PC-3 (cell line): ENCODE data around the gene ANGPTL4. TPM values are rescaled to one million over a fixed set of nuclear protein-coding genes. Genes with fewer than 3 reads are reported as not detected.
"Not testable (repeated sequence)": the region's sequence is repeated elsewhere in the genome, so short reads cannot be mapped to it uniquely, and the experiment has no call there.

ENCODE experiments used
- ATAC-seq: fragments of 200-7000 bp; cut with Tn5 transposase; 2 replicates; pipeline ENCODE4 v1.9.1; 2020; ENCODE audit warnings: mild to moderate bottlenecking, moderate library complexity
- BruUV-seq: library from RNA; stranded (reverse); fragments of 400-500 nt; replicated peaks from 2 replicates; lab custom pipeline; 2021; lab: Mats Ljungman, UMichigan
- CTCF ChIA-PET: fragments of 300-600 bp; sonication (Branson Sonifier 250); formaldehyde crosslinking; loops from one replicate; lab custom pipeline; 2022; ENCODE audit warnings: antibody characterized with exemption; lab: Charles Lee
- POLR2A ChIA-PET: fragments of 300-600 bp; sonication (Branson Sonifier 250); formaldehyde crosslinking; loops from one replicate; lab custom pipeline; 2022; ENCODE audit warnings: antibody characterized with exemption; ENCODE audit not compliant: unreplicated experiment; lab: Charles Lee
- DNase-seq: peaks from one replicate; pipeline ENCODE4 v3.0.0-alpha.2; 2015
- H2AFZ ChIP-seq: fragments of 300-600 bp; sonication (generic); 2 replicates; pipeline ENCODE4 v1.6.0; 2016; ENCODE audit warnings: antibody characterized with exemption, low read length
- H3F3A ChIP-seq: fragments of 300-600 bp; sonication (generic); one replicate; pipeline ENCODE4 v1.6.0; 2017; ENCODE audit warnings: antibody characterized with exemption, low read length, control low read depth, mild to moderate bottlenecking; ENCODE audit not compliant: unreplicated experiment
- H3K27ac ChIP-seq: fragments of 300-600 bp; sonication (generic); 2 replicates; pipeline ENCODE4 v1.5.1; 2016; ENCODE audit warnings: mild to moderate bottlenecking, low read length
- H3K27me3 ChIP-seq: fragments of 300-600 bp; sonication (generic); 2 replicates; pipeline ENCODE4 v1.6.1; 2016; ENCODE audit warnings: low read length, mixed read lengths
- H3K36me3 ChIP-seq: fragments of 300-600 bp; sonication (generic); 2 replicates; pipeline ENCODE4 v1.6.1; 2016; ENCODE audit warnings: low read depth, mixed run types, low read length, mixed read lengths
- H3K4me1 ChIP-seq: fragments of 300-600 bp; sonication (generic); 2 replicates; pipeline ENCODE4 v1.5.1; 2016; ENCODE audit warnings: low read length; ENCODE audit not compliant: insufficient read depth
- H3K4me2 ChIP-seq: fragments of 300-600 bp; sonication (generic); 2 replicates; pipeline ENCODE4 v1.6.0; 2016; ENCODE audit warnings: low read length
- H3K4me3 ChIP-seq: fragments of 300-600 bp; sonication (generic); 2 replicates; pipeline ENCODE4 v1.5.1; 2016; ENCODE audit warnings: mild to moderate bottlenecking, low read length, mixed read lengths
- H3K79me2 ChIP-seq: fragments of 300-600 bp; sonication (generic); 2 replicates; pipeline ENCODE4 v1.6.1; 2017; ENCODE audit warnings: low read length, mixed read lengths
- H3K9ac ChIP-seq: fragments of 300-600 bp; sonication (generic); 2 replicates; pipeline ENCODE4 v1.6.0; 2016; ENCODE audit warnings: mild to moderate bottlenecking, low read length
- H3K9me2 ChIP-seq: fragments of 300-600 bp; sonication (generic); replicated peaks from 2 replicates; pipeline ENCODE4 v1.6.1; 2016; ENCODE audit warnings: mixed run types, low read length, mixed read lengths
- H3K9me3 ChIP-seq: fragments of 300-600 bp; sonication (generic); 2 replicates; pipeline ENCODE4 v1.6.1; 2016; ENCODE audit warnings: low read length, mixed read lengths
- H4K20me1 ChIP-seq: fragments of 300-600 bp; sonication (generic); 2 replicates; pipeline ENCODE4 v1.6.1; 2016; ENCODE audit warnings: low read length, mixed read lengths
- EZH2 ChIP-seq: fragments of 300-600 bp; sonication (generic); IDR thresholded peaks from one replicate; pipeline ENCODE4 v1.6.1; 2017; ENCODE audit warnings: antibody characterized with exemption, mild to moderate bottlenecking, low read length; ENCODE audit not compliant: unreplicated experiment
- EZH2phosphoT487 ChIP-seq: fragments of 300-600 bp; sonication (generic); IDR thresholded peaks from 2 replicates; pipeline ENCODE4 v1.6.1; 2018; ENCODE audit warnings: mild to moderate bottlenecking, antibody characterized with exemption, low read length, borderline replicate concordance
- intact Hi-C: fragments of 100-400 bp; cut with micrococcal nuclease; formaldehyde crosslinking; loops from 2 replicates; pipeline ENCODE4 v1.9.0; 2023
- total RNA-seq: library from RNA; depleted of rRNA; stranded (reverse); fragments of >200 nt; gene quantifications from 2 replicates; pipeline ENCODE4 v1.2.3, GENCODE V29; 2014
- TF ChIP-seq, protein P1 (sequence below): fragments of 300-600 bp; sonication (generic); conservative IDR thresholded peaks from 2 replicates; pipeline ENCODE4 v1.5.1; 2017; ENCODE audit warnings: antibody characterized with exemption, low read depth, mild to moderate bottlenecking, low read length

ANGPTL4 gene
- total RNA-seq, 1 experiment from 2014 or later, result 6.7 TPM

DNA sequence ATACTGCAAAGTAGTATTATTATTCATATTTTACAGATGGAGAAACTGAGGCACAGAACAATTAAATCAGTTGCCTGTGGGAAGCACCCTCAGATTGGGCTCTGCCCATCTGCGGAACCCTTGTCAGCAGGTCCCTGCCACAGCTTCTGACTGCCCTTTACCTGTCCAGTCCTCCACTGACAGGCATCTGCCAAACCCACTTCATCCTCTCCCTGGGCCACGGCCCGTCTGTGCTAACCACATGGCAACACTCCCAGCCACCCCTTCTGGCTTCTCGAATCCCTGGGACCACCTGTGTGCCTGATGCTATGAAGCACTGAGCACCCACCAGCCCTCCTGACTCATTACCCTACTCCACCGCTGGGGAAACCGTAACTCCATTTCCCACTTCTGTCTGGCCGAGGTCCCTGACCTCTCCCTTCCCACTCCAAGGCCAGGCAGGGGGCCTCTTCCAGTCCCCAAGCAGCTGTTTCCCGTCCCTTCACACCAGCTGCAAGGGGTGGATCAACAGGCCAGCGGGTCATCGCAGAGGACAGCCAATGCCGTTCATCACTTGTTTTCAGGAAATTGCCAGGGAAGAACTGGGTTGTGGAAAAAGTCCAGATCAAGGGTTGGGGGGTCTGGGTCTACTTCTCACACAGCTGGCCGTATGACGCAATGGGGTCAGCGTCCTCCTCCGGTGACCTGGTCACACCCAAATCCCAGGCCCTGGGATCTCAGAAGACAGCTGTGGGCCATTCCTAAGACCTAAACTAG lies 23.4 kb upstream of the ANGPTL4 start:
- Histone ChIP-seq H3K9me2 (no peaks in the 10 kb centered on the region), H3K4me3 (no peak overlapping the region), H3K9ac (no peak overlapping the region), H3K4me1 (0 out of 2 replicates have a peak, but pooled peaks cover 4% of the 10 kb centered on the region), H3K27ac (no peak overlapping the region), H3K79me2 (no peaks in the 10 kb centered on the region), H4K20me1 (no peaks in the 10 kb centered on the region), H3K4me2 (no peak overlapping the region), H3K9me3 (no peaks in the 10 kb centered on the region), H3K27me3 (peaks cover 3% of the 10 kb centered on the region; the same call in 1 of the 2 replicates), H3F3A (no peaks in the 10 kb centered on the region), H2AFZ (no peak overlapping the region), H3K36me3 (no peaks in the 10 kb centered on the region)
- ChIA-PET CTCF (no interaction called here), POLR2A (interaction anchor here (0.6 to 0.7 kb wide), 2 partner anchors 19 to 72 kb away, joined by 3 to 14 read pairs; partner anchors contain the start of gene RPS28)
- TF ChIP-seq EZH2 (no peak), EZH2phosphoT487 (no peak)
- TF ChIP-seq, protein P1, sequence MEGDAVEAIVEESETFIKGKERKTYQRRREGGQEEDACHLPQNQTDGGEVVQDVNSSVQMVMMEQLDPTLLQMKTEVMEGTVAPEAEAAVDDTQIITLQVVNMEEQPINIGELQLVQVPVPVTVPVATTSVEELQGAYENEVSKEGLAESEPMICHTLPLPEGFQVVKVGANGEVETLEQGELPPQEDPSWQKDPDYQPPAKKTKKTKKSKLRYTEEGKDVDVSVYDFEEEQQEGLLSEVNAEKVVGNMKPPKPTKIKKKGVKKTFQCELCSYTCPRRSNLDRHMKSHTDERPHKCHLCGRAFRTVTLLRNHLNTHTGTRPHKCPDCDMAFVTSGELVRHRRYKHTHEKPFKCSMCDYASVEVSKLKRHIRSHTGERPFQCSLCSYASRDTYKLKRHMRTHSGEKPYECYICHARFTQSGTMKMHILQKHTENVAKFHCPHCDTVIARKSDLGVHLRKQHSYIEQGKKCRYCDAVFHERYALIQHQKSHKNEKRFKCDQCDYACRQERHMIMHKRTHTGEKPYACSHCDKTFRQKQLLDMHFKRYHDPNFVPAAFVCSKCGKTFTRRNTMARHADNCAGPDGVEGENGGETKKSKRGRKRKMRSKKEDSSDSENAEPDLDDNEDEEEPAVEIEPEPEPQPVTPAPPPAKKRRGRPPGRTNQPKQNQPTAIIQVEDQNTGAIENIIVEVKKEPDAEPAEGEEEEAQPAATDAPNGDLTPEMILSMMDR, result no peak
- DNase-seq, result no peak
- ATAC-seq, result no peak
- intact Hi-C loops, result no loop called here
- no TSS peak for BruUV-seq

DNA sequence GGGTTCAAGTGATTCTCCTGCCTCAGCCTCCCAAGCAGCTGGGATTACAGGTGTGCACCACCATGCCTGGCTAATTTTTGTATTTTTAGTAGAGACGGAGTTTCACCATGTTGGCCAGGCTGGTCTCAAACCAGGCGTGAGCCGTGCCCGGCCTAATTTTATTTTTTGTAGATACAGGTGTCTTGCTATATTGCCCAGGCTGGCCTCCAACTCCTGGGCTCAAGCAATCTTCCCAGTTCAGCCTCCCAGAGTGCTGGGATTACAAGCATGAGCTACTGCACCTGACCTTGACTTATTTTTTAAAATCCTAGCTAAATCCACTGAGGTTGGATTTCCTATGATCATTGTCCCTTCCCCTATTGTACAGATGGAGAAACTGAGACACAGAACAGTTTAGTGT lies 22.5 kb upstream of the ANGPTL4 start:
- ATAC-seq, H3F3A ChIP-seq, H2AFZ ChIP-seq, H3K9me3 ChIP-seq, H3K27ac ChIP-seq, H4K20me1 ChIP-seq, H3K4me3 ChIP-seq, H3K27me3 ChIP-seq, H3K79me2 ChIP-seq, H3K9ac ChIP-seq, DNase-seq, H3K4me1 ChIP-seq, H3K4me2 ChIP-seq, intact Hi-C loops, H3K36me3 ChIP-seq, BruUV-seq, H3K9me2 ChIP-seq: not testable (repeated sequence)
- CTCF ChIA-PET, result interaction anchor here (0.7 kb wide), 1 partner anchor 47 kb away, joined by 5 read pairs; no protein-coding TSS in a partner anchor
- POLR2A ChIA-PET, result interaction anchor here (0.6 kb wide), 2 partner anchors 104 to 172 kb away, joined by 3 read pairs; partner anchors contain the start of gene ZNF414

DNA sequence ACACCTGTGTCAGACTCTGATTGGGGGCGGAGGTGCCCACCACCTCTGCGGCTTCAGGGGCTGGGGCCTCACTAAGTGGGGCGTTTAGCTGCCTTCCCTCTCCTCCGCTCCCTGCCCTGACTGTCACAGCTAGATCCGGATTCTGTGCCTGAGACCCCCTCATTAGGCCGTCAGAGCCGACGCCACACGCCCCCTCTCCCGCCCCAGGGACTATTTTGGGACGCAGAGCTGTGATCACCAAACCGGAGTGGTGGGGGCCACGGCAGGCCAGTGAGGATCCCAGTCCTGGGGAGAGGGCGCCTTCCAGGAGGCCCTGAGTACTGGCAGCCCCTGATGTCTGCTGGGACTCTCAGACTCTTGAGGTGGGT lies 21.7 kb upstream of the ANGPTL4 start:
- H3K36me3 ChIP-seq, result no peaks in the 10 kb centered on the region
- no peak overlapping the region for H3K4me3 ChIP-seq
- no peak overlapping the region for H2AFZ ChIP-seq
- intact Hi-C loops, result no loop called here
- H3K27me3 ChIP-seq, result no peaks in the 10 kb centered on the region
- H3K9ac ChIP-seq, result no peak overlapping the region
- H3K4me1 ChIP-seq, result 0 out of 2 replicates have a peak, but pooled peaks cover 4% of the 10 kb centered on the region
- no peak overlapping the region for H3K4me2 ChIP-seq
- no peaks in the 10 kb centered on the region for H3K9me2 ChIP-seq
- TF ChIP-seq EZH2 (no peak), EZH2phosphoT487 (no peak)
- TF ChIP-seq, protein P1, result no peak
- no peaks in the 10 kb centered on the region for H3F3A ChIP-seq
- ATAC-seq, result no peak
- H3K9me3 ChIP-seq, result no peaks in the 10 kb centered on the region
- DNase-seq, result no peak
- CTCF ChIA-PET, result no interaction called here
- H3K79me2 ChIP-seq, result no peaks in the 10 kb centered on the region
- POLR2A ChIA-PET, result no interaction called here
- BruUV-seq, result no TSS peak
- no peaks in the 10 kb centered on the region for H4K20me1 ChIP-seq
- no peak overlapping the region for H3K27ac ChIP-seq
